Medulla oblongata (tissue), 1 donor: ENCODE results near the gene KAZN.

Experiments used
- DNase-seq: peaks from one replicate; pipeline ENCODE4 v3.0.0-alpha.2; 2015; ENCODE audit errors: extremely low spot score

Gene KAZN

DNA sequence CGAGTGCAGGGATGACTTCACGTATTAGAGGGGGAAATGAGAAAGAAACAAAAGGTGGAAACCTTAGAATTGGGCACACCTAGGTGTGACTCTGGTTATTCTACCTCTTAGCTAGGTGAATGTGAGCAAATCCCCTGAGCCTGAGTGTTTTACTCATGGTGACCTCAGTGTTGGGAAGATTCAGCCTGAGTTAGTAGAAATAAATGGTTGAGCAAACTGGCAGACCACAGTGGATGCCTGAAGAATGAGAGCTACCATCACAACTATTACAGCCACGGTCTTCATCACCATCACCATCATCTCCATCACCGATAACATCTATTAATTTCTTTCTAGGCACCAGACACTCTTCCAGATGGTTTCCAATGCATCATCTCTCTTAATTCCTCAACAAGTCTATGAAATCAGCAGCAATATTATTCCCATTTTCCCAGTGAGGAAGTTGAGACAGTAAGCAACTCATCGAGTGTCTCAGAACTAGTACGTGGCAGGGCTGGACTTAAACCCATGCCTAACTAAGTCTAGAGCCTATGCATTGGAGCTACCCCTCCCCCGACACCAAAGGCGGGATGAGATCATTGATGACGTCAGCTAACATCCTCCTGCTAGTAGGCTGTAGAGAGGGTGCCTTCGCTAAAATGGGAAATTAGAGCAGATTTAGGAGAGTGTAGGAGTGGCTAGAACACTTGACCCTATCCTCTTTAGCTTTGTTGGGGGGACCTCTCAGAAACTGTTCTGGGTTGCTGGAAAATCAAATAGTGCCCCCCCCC is 7.9 kb upstream of the KAZN start:
- DNase-seq, result no peak

DNA sequence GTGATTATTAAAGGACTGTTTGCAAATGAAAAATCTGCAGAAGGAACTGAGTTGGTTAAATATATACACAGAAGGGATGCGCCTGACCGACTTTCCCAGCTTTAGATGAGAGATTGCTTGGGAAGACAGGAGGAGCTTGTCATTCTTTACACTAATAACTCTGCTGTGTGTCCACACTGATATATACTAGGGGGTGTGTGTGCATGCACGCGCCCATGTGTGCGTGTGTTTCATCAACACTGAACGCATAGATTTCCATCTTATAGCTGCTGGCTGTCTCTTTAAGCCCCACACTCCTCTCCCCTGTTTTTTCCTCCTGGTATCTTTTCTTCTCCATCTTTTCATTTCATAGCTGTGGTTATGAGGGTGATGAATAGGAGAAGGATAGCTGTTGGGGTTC is 6.9 kb upstream of the KAZN start:
- no peak for DNase-seq

DNA sequence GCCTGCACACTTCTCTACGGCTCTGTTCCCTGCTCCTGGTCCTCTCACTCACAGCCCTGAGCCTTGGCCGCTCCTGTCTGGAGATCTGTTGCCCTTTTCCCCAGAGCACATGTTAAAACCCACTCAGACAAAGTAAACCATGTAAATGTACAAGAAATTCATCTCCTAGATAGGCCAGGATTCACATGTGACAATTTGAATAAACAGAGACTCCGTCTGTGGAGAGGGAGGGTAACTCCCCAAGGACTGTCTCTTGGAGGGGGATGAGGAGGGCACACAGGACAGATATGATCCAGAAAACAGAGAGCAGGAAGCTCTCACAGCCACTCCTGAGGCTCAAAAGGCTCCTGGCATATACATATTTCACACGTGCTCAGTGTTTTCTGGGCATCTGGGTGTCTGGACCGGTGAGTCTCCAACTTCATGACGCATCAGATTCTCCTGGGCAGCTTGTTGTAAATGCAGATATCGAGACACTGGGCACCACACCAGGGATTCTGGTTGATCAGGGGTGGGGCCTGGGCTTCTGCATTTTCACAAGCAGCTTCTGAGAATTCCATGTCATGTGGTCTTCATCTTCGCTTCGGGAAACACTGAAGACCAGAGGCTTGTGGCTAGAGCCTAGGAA is 6.4 kb upstream of the KAZN start:
- DNase-seq, result no peak

DNA sequence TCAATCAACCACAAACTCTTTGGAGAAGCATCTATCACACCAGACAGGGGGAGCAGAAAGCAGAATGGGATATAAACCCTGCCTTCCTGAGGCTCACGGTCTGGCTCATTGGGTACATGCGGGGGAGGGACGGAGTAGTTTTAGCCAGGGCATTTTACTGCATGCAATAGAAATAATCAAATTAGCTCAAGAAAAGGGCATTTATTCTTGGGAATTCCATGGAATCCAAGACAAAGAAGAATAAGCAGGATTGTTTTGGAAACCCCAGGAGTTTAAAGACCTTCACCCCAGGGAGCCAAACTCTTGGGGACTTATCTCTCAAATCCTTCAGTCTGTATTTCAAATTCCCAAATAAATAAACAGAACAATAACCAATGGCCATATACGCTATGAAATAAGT is 5.2 kb upstream of the KAZN start:
- DNase-seq, result no peak

DNA sequence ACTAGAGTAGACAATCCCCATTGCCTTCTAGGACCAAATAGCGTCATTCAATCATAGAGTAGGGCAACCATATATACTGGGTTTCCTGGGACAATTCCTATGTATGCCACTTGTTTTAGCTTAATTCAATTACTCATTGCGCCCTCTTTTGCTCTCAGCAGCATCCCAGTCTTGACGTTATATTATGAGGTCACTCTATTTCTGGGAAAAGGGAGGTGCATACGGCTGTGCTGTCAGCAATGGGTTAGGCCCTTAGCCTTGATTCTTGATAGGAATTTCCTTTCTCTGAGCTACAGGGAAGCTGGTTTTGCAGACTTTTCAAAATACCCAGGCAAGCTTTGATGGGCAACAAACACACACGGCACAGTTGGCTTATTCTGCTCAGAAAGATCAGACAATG is 4.4 kb upstream of the KAZN start:
- no peak for DNase-seq

DNA sequence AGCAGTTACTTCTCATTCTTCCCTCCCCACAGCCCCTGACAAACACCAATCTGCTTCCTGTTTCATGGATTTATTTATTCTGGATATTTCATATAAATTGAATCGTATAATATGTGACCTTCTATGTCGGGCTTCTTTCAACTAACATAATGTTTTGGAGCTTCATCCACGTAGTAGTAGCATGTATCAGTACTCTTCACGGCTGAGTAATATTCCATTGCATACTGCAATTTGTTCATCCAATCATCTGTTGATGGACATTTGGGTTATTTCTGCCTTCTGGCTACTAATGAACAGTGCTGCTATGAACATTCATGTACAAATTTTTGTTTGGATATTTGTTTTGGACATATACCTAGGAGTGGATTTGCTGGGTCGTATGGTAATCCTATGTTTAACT is 1.9 kb upstream of the KAZN start:
- no peak for DNase-seq

DNA sequence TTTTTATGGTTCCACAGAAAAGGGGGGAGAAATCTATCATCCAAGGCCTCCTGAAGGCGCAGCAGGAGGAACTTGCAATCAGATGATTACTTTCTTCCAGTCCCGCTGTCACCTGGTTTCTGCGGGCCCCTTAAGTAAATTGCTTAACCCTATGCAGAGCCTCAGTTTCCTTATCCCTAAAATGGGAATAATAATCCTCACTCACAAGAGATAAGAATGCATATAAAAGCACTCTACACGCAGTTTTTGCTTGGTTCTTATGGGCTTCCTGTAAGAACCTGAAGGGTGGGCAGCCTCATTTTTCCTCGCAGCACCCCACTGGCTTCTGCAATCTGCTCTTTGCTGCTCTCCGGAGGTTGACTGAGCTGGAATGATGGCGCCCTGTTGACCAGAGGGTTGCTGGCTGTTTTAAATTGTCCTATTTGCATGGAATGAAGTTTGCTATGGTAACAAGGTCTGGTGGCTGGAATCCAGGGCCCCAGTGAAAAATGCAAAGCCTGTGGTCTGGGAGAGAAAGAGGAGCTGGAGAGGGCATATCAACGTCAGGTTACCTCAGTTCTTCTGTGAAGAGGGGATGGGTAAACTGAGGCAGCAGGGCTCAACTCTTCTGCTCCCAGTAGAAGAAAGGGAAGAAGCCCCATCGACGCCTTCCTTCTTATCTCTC is 1.0 kb upstream of the KAZN start:
- DNase-seq, result no peak

DNA sequence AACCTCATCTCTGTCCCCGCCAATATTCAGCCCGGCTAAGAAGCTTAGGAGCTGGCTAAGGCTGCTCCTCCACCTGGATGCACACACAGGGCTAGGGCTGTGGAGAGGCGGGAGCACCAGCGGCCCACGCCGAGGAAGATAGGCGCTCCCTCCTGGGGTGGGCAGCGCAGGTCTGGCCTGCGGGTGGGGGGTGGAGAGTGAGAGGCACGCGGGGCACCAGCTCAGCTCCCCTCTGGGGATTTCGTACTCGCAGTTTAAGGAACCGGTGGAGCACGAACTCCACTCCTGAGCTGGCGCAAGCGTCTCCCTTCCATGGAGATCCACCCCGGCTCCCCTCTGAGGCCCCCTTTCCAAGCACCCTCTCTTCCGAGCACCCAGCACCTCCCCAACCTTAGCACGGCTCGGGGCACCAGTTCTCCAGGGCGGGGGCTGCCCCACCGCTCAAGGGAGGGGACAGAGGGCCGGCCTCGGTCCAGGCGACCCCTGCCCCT is 433 bp upstream of the KAZN start:
- no peak for DNase-seq

DNA sequence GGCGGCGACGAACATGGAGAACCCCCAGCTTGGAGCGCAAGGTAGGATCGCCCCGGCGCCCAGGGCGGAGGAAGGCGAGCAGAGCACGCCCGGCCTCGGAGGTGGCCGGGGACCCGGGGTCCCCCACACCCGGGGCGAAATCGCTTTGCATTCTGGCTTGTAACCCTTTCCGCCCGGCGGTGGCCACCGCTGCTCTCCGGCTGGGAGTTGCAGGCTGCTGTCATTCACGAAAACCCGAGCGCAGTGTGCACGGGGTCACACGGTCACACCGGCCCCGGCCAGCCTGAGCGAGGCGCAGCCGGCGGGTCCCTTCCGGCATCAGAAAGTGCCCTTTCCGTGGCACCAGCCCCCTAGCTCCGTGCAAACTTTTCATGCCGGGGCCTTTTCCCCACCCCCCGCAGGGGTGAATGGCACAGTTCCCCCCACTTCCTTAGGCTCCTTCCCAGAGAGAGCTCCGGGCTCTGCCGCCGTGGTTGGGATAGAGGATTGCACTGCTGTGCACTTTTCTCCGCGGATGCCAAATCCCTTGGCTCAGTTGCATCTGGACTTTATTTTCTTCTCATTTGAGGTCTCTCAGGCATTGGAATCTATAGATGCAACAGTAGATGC is 802 bp downstream of the KAZN start:
- peak; percentile 39 for DNase-seq

DNA sequence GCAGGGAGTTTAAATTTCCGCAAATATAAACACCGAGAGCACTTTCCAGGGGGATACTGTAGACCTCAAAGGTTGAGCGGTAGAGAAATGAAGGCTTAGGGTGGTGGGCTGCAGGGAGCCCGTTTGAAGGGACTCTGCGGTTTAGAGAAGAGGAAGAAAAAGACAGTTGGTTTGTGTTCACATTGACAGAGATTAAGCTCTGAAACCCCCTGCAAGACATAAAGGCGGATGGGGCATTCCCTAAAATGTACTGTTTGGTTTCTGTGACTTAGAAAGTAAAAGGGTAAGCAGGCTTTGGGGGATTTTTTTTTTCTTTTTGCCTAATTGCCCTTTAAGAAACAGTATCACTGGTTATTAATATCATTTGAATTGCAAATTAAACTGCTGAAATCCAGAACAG is 1.3 kb downstream of the KAZN start:
- no peak for DNase-seq

DNA sequence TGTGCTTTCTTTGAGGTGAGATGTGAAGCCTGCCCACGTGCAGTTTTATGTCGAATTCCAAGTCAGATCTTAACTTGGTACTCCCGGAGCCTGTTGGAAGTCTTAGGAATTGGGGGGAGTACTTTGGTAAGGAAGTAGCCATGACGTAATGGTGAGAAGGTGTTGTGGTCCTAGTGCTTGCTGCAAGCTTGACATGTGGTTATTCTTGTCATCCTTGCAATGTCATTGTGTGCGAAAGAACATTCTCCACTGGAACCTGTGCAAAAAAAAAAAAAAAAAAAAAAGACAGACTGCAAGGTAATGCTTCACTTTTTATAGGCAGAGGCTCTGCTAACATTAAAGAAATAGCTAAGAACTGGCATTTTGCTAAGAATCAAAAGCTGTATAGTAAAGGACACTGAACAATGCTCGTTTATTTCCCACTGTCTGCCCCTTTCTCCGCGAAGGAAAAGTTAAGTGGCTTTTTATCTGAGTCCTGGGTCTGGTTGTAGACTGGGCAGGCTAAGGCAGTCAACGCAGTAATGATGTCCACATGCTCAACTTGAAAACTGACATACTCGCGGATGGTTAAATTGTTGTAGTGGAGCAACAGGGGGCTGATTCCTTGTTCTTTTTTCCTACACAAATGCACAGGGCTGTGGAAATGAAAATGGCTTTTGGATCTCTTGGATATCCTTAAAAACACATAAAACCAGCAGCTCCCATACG is 2.1 kb downstream of the KAZN start:
- no peak for DNase-seq

DNA sequence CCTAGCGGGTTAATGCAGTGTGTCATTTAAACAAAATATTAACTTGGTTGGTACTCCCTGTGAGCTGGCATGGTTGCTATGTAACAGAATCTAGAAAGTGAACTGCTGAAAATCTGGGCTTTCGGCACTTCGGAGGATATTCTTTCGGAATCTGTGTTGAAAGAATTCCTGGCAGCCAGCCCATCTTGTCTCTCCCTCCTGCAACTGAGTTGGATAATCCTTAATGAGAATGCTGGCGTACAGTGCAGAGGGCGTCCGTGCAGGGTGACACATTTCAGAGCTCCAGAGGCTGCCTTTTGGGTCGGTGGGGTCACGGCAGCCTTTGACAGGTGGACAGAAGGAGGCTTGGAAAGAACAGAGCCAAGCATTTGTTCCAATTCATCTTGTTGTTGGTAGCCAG is 3.7 kb downstream of the KAZN start:
- DNase-seq, result peak; percentile 56

DNA sequence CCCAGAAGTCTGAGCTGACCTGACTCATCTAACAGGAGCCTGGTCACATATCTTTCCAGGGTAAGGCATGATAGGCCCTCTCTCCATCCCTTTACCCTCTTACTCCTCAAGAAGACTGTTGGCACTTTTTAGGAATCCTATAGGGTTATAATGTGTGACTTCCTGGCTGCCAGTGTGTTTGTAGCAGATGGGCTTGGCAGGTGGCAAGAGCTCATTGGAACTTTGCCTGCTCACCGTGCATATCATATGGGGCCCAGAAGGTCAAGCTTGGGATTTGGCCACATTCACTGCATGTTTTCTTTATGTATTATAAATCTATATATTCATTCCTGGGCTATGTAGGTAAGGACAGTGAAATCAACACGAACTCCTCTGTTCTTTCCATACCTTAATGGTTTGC is 5.2 kb downstream of the KAZN start:
- DNase-seq, result no peak

DNA sequence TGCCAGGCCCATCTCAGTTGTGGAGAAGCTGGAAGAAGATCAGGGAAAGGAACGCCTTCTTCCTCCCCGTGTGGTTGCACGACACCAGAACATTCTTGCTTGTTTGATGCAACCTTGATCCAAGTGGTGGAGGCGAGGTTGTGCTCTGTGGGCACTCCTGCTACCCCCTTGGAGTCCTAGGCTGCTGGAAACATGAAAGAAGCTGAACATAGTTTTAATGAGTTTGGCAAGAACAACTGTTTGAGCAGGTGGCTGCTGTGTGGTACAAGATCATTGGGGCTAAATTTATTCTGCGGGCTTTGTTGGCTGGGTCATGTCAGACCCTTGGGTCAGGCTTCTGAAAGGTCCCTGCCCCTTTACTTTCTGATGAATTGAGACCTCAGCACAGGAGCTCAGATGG is 5.9 kb downstream of the KAZN start:
- no peak for DNase-seq

DNA sequence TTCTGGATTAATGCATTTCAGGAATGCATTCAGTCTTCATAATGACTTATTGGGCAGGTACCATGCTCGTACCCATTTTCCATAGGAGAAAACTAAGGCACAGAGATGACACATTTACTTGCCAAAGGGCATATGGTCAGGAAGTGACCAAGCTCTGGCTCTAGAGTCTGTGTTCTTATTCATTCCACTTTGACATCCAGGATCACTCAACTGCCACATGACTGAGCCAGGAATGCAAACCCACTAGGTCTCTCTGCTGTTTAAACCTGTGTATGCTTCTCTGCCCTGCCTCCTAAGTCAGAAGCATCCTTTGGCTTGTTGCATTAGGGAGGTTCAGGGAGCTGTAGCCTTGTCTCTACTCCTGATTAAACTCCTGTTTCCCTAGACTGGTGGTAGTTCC is 7.5 kb downstream of the KAZN start:
- no peak for DNase-seq

DNA sequence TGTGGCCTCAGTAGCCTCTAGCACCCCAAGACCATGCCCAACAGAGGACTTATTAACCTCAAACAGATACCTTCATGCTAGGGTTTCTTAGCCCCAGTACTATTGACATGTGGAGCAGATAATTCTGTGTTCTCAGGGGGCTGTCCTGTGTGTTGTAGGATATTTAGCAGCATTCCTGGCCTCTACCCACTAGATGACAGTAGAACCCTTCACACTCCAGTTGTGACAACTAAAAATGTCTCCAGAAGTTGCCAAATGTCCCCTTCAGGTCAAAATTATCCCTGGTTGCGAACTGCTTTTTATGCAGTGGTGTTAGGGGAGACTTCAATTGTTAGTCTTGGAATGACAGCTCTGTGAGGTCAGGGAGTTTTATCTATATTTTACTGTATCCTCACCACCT is 8.1 kb downstream of the KAZN start:
- DNase-seq, result peak; percentile 57

DNA sequence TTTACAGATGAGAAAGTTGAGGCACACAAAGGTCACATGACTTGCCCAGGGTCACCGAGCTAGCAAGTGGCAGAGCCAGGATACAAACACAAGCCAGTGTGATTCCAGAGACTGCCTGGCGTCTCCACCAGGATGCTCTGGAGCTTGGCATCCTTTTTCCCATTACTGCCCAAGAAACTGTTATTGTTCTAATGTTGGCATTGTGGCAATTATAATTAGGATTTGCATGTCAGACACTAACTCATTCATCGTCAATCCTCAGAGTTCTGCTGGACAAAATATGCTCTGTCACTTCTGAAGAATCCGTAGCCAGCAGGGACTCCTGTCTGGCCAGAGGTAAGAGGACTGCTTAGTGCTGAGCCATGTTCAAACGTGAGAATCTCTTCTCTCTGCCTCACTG is 8.8 kb downstream of the KAZN start:
- peak; percentile 38 for DNase-seq

DNA sequence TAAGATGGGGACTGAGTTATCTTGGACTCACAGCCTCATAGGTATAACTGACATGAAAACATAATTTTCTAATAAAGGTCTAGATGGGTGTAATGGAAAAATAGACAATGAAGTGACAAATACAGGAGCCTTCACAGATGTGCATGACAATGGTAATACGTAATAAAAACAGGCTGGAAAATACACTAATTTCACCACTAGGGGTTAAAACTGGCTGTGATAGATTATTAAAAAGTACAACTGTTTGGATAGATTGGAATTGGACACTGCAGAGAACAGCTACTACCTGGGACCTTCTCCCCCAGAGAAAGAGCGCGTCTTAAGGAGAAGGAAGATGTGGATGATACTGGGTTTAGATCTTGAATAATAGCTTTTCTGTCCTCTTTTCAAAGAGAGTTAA is 9.8 kb downstream of the KAZN start:
- DNase-seq, result no peak

DNA sequence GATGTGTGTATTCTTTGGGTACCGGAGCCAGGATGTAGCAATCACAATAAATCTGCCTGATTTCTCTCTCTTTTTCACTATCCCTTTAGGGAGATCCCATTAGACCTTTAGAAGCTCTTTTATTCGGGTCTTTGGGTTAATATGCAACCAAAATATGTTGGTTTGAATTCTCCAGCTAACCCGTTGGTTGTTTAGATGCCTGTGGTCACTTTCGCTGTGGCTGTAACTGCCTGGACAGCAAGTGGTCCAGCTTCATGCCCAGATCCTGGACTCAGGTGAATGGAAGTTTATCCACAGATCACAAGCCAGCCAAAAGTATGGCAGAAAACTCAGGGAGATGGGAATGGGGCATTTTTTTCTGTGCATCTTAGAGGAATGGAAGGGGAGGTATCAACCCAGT is 12.3 kb downstream of the KAZN start:
- no peak for DNase-seq

DNA sequence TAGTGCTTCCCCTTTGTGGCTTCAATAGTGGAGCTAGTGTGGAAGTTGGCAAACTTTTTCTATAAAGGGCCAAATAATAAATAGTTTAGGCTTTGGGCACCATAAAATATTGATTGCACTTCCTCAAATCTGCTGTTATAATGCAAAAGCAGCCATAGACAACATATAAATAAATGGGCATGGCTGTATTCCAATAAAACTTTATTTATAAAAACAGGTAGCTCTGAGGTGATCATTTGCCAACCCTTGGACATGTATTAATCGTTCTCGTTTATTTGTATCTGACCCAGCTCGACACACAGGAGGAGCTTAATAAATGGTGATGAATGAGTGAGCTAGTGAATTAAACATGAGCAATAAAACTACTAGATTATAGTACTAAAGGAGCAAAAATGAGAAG is 13.3 kb downstream of the KAZN start:
- no peak for DNase-seq

DNA sequence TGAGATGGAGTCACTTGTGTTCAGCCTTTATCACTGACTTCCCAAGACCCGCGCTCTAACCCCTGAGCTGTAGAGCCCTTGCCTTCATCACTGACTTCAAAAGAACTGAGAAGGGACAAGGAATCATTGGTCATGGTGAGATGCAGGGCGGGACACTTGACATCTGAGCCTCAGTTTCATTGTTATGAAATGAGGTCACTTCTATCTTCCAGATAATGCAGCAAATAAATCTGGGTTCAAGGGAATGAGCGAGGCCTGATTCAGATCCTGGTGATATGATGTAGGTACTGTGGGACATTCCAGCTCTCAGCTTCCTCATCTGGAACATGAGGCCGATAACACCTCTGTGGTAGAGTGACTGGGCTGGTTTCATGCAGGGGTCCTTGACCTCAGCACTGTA is 13.8 kb downstream of the KAZN start:
- DNase-seq, result no peak

DNA sequence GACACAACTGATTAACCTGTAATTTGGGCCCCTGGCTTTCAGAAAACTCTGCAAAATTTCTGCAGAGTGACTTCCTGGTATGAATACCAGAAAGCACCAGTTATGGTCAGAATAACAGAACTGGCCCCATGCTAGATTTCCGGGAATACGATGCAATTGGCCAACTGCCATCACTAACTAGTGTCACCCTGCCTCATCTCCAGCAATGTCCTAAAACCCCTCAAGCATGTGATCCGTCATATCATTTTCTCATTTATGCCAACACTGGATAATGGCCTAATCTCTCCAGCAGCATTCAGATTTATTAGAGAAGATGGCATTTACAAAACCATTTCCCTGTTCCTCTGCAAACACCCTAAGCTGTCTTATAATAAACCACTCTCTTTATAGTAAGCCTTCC is 15.4 kb downstream of the KAZN start:
- DNase-seq, result peak; percentile 34
